KOPT-K1 (cell line): Measurements from ENCODE around the gene SCG2.

ENCODE experiments used
- H3K27ac ChIP-seq: fragments of 200-600 bp; sonication (generic); 2 replicates; pipeline ENCODE4 v1.5.1; 2016; ENCODE audit warnings: antibody characterized with exemption, mild to moderate bottlenecking, low read depth, low read length; ENCODE audit not compliant: poor library complexity, severe bottlenecking
- H3K36me3 ChIP-seq: fragments of 200-600 bp; sonication (generic); 2 replicates; pipeline ENCODE4 v1.5.1; 2017; ENCODE audit warnings: antibody characterized with exemption, mild to moderate bottlenecking, low read length, moderate library complexity; ENCODE audit not compliant: insufficient read depth
- H3K9me3 ChIP-seq: fragments of 200-600 bp; sonication (generic); 2 replicates; pipeline ENCODE4 v1.5.1; 2017; ENCODE audit warnings: antibody characterized with exemption, low read length, mild to moderate bottlenecking; ENCODE audit not compliant: insufficient read depth, poor library complexity, severe bottlenecking

The SCG2 gene, protein sequence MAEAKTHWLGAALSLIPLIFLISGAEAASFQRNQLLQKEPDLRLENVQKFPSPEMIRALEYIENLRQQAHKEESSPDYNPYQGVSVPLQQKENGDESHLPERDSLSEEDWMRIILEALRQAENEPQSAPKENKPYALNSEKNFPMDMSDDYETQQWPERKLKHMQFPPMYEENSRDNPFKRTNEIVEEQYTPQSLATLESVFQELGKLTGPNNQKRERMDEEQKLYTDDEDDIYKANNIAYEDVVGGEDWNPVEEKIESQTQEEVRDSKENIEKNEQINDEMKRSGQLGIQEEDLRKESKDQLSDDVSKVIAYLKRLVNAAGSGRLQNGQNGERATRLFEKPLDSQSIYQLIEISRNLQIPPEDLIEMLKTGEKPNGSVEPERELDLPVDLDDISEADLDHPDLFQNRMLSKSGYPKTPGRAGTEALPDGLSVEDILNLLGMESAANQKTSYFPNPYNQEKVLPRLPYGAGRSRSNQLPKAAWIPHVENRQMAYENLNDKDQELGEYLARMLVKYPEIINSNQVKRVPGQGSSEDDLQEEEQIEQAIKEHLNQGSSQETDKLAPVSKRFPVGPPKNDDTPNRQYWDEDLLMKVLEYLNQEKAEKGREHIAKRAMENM

GRCh38 chr2:223601932-223602666 lies at the start of gene SCG2:
Gene SCG2 (minus strand): TSS chr2:223602361. CDS start chr2:223599282, 3,079 bp downstream.
- Histone ChIP-seq H3K36me3 (no peaks in the 10 kb centered on the region), H3K27ac (no peak within 1 kb of the TSS), H3K9me3 (no peaks in the 10 kb centered on the region)

DNA sequence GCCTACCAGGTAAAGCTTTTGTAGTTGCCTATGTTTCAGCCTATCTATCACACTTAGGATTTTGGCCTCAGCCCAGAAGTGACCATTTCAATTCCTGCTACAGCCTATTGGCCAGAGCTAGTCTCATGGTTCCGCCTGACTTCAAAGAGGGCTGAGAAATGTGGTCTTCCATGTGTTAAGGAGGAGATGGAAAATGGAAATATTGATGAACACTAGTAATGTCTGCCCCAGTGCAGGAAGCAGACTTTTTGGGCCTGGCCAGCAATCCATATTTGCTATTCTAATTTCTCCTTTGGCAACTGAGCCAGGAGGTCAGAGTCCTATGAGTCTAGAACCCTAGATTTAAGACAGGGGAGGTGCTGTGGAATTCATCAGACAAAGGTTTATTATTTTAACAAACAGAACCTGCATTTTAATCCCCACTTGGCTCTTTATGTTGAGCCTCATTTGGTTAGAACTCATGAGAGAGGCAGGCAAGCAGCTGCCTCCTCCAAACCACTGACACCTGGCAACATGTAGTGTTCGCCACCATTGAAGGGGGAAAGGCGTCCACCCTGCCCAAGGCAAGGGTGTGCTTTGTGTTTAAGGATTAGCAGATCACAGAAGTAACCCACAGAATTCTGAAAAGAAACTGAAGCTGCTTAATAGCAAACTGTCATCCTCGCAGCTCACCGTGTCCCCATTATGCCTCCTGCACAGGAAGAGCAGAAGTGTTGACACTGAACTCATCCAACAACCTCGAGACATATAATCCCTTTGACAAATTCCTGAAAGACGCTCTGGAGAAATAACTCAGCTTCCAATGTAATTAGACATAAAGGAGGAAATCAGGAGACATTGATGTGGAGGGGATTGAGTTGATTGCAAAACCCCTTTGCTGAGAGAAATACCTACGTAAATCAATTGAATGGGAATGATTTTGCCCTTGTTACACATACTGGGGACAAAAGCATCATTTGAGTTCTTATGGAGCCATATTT lies 47.7 kb upstream of the SCG2 start:
- Histone ChIP-seq H3K36me3 (no peaks in the 10 kb centered on the region), H3K27ac (no peak overlapping the region), H3K9me3 (no peaks in the 10 kb centered on the region)

- Histone ChIP-seq H3K9me3 (no peaks in the 10 kb centered on the region), H3K36me3 (no peaks in the 10 kb centered on the region), H3K27ac (no peak overlapping the region)
Measured at GRCh38 chr2:223648755-223649154, 46.6 kb upstream of the SCG2 start.

GRCh38 chr2:223647258-223647952 lies 45.2 kb upstream of the SCG2 start:
- Histone ChIP-seq H3K27ac (no peak overlapping the region), H3K36me3 (no peaks in the 10 kb centered on the region), H3K9me3 (no peaks in the 10 kb centered on the region)

GRCh38 chr2:223644136-223644535 lies 42.0 kb upstream of the SCG2 start:
- Histone ChIP-seq H3K9me3 (no peaks in the 10 kb centered on the region), H3K27ac (no peak overlapping the region), H3K36me3 (no peaks in the 10 kb centered on the region)

DNA sequence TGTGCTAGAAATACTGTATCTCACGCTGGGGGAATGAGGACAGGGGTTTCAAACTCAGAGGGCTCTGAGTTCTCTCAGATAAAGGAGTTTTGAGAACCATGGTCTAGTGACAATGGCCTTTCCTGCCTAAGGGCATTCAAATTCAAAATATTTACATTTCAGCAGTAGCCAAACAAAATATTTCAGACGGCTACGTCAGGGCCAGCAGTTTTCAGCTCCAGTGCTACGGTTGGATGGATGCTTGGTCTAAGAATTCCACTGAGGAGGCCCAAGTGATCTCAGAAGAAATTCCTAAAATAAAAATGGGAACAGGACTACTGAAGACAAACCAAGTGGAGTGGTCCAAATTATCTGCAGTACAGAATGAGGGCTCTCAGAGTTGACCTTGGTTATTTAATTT lies 41.1 kb upstream of the SCG2 start:
- Histone ChIP-seq H3K9me3 (no peaks in the 10 kb centered on the region), H3K36me3 (no peaks in the 10 kb centered on the region), H3K27ac (no peak overlapping the region)

GRCh38 chr2:223642506-223642905 lies 40.3 kb upstream of the SCG2 start:
- Histone ChIP-seq H3K36me3 (no peaks in the 10 kb centered on the region), H3K27ac (no peak overlapping the region), H3K9me3 (no peaks in the 10 kb centered on the region)

DNA sequence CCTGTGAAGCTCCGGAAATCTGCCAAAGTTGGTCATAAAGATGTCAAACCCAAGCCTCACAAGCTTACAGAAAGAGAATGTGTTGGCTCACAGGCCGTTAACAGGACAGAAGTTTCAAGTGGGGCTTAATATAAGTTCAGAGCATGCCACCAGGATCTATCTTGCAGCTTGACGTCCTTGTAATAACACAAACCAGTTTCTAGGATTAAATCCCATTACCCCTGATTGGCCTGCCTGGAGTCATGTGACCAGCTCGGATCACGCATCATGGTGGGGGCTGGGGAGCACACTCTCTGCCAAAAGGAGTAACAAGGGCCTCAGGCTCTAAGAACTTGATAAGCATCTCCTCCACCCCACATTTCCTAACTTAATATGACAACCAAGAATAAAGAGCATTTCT lies 38.9 kb upstream of the SCG2 start:
- no peaks in the 10 kb centered on the region for H3K36me3 ChIP-seq
- H3K9me3 ChIP-seq, result no peaks in the 10 kb centered on the region
- no peak overlapping the region for H3K27ac ChIP-seq

- H3K27ac ChIP-seq, result no peak overlapping the region
- no peaks in the 10 kb centered on the region for H3K36me3 ChIP-seq
- no peaks in the 10 kb centered on the region for H3K9me3 ChIP-seq
Measured at GRCh38 chr2:223635080-223635479, 32.9 kb upstream of the SCG2 start.

DNA sequence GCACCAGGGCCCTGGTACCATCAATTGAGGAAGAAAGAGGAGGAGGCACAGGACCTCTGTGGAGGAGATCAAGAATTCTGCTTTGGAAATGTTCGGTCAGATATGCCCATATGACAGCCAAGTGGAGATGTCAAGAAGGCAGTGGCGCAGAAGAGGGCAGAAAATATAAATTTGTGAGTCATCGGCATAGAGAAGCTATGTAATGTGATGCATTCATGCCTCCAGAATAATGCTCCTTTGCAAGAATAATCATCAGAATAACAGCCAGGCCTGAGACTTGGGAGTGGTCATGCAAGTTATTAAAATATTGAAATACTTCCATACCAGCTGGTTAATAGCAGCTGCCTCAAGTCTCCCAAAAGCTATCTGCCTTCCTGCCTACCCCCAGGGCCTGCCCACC lies 32.1 kb upstream of the SCG2 start:
- H3K9me3 ChIP-seq, result no peaks in the 10 kb centered on the region
- H3K36me3 ChIP-seq, result no peaks in the 10 kb centered on the region
- no peak overlapping the region for H3K27ac ChIP-seq

DNA sequence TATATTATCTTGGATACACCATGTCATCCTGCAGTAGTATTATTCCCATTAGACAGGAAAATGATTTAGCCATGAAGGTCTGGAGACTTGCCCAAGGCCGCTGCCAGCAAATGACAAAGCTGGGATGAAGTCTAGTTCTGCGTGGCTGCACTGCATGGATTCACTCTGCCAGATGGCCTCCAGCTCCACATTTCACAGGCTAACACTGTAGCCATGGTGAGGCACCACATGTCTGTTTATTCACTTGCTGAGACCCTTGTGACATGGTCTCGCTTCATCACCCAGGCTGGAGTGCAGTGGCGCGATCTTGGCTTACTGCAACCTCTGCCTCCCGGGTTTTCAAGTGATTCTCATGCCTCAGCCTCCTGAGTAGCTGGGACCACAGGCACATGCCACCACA lies 31.5 kb upstream of the SCG2 start:
- no peaks in the 10 kb centered on the region for H3K9me3 ChIP-seq
- no peaks in the 10 kb centered on the region for H3K36me3 ChIP-seq
- no peak overlapping the region for H3K27ac ChIP-seq

GRCh38 chr2:223632826-223633225 lies 30.7 kb upstream of the SCG2 start:
- Histone ChIP-seq H3K27ac (no peak overlapping the region), H3K36me3 (no peaks in the 10 kb centered on the region), H3K9me3 (no peaks in the 10 kb centered on the region)

DNA sequence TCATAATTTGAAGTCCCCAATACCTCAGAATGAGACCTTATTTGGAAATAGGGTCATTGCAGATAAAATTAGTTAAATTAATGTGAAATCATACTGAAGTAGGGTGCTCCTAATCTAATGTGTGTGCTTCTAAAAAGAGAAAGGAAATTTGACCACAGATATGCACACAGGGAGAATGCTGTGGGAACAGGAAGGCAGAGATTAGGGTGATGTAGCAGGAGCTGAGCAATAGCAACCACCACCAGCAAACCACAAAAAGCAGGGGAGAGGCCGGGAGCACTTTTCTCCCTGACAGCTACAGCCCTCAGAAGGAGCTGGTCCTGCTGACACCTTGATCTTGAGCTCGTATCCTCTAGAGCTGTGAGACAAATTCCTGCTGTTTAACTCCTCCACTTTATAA lies 24.6 kb upstream of the SCG2 start:
- Histone ChIP-seq H3K36me3 (no peaks in the 10 kb centered on the region), H3K27ac (no peak overlapping the region), H3K9me3 (no peaks in the 10 kb centered on the region)

DNA sequence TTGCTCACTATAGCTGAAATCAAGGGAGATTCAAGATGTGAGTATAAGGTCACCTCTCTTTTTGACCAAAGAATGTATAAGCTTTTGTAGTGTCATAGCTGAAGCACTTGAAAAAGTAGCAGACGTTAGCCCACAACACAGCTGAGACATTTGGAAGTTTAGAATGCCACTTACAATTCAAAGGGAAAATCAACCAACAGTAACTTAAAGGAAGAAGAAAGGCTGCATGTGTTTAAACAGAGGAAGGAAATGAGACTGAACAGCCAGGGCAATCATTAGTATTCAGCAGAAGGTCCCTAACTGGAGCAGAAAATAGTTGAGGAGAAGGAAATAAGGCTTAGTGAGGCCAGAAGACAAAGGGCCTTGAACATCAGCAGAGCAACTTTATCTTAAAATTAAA lies 23.5 kb upstream of the SCG2 start:
- H3K9me3 ChIP-seq, result no peaks in the 10 kb centered on the region
- H3K27ac ChIP-seq, result no peak overlapping the region
- no peaks in the 10 kb centered on the region for H3K36me3 ChIP-seq
